EL (cell line): ENCODE results near the gene TTC14.
"Not testable (repeated sequence)": the region's sequence is repeated elsewhere in the genome, so short reads cannot be mapped to it uniquely, and the experiment has no call there.

ENCODE experiments used
- DNase-seq: peaks from one replicate; pipeline ENCODE4 v3.0.0-alpha.2; 2016

The TTC14 gene, protein sequence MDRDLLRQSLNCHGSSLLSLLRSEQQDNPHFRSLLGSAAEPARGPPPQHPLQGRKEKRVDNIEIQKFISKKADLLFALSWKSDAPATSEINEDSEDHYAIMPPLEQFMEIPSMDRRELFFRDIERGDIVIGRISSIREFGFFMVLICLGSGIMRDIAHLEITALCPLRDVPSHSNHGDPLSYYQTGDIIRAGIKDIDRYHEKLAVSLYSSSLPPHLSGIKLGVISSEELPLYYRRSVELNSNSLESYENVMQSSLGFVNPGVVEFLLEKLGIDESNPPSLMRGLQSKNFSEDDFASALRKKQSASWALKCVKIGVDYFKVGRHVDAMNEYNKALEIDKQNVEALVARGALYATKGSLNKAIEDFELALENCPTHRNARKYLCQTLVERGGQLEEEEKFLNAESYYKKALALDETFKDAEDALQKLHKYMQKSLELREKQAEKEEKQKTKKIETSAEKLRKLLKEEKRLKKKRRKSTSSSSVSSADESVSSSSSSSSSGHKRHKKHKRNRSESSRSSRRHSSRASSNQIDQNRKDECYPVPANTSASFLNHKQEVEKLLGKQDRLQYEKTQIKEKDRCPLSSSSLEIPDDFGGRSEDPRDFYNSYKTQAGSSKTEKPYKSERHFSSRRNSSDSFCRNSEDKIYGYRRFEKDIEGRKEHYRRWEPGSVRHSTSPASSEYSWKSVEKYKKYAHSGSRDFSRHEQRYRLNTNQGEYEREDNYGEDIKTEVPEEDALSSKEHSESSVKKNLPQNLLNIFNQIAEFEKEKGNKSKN

DNA sequence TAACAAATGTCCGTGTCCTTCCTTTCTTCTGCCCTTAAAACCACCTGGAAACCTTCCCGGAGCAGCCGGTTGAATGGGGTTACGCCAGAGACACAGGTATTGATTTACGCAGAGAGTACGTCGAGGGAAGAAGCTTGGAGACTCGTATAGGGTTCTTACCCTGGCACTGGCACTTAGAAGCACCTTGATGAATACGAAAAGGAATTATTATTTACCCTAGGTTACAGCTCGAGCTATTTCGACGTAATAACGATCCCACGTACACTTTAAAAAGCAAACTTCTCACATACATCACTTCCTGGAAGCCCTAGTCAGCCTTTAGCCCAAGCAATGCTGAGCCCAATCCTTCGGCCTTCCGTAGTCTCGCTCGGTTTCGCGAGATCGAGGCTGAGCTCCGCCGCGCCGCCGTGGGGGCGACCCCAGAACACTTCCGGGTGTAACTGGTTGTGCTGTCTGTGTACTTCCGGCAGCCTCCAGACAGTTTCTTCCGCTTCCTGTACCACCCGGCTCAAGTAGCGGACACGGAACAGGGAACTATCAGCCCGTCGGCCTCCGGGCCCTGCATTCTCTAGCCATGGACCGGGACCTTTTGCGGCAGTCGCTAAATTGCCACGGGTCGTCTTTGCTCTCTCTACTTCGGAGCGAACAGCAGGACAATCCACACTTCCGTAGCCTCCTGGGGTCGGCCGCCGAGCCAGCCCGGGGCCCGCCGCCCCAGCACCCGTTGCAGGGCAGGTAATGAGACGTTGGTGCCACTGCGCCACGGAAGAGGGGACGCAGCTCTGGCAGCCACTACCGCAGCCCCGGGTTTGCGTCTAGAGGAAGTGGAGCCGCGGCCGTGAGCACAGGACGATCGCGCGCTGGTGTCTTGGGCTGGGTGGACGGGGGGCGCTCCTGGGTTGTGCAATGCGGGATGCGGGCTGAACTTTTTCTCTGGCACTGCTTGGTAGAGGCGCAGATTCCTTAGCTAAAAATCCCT lies at the start of gene TTC14:
Gene TTC14 (plus strand): TSS at position 476 of the 979 bp plus-strand sequence. CDS start 99 bp downstream, at position 575.
- DNase-seq, result peak; percentile 96

DNA sequence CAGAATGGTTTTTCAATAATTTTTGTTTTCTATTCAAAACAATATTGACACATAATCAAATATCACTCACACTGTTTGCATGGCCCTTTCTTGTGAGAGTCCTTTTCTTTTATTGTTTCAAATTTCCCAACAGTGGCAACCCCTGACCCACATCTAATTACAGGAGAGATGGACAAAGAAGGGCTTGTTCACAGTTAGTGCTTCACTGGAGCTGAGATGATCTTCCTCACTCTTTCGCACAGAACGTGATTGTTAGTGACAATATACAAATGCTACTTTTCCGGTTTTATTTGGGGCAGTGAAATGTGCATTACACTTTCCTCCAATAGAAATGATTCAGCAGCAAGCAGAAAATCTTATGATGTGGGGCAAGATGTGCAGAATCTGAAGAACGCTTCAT lies 38.6 kb upstream of the TTC14 start:
- DNase-seq, result no peak

DNA sequence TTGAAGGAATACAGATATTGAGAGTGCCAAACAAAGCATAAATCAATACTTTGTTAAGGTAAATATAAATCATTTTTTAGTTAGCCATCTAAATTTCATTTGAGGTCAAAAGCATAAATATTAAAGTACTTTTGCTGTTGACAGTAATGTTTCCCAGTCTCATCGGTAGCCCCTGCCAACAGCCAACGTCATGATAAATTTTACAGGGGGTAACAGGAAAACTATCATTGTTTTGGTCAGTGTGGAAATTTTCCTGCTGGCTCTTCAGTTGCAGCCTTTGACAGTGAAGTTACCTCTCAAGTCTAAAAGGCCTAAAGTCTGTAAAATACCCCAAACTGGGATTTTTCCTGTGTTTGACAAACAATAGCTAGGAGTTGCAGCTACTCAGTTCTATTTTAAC lies 37.3 kb upstream of the TTC14 start:
- no peak for DNase-seq

GRCh38 chr3:180570238-180570637 lies 31.7 kb upstream of the TTC14 start:
- no peak for DNase-seq

- DNase-seq, result peak; percentile 2
Observed at GRCh38 chr3:180571831-180572598, 29.9 kb upstream of the TTC14 start.

DNA sequence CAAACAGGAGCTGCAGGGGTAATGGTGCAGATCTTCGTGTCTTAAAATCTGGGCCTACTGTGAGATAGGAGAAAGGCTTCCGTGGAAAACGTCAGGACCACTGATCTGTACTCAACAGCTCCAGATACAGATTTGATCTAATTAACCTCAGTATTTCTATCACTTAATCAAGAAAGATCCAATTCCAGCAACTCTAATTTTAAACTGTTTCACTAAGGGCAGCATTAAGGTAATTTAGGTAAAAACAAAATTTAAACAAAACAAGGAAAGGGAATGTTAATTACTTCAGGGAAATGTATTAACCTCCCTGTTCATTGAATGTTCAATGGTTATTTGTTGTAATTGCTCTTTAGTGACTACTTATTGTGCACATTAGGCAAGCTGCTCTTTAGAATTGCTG lies 26.4 kb upstream of the TTC14 start:
- no peak for DNase-seq

- no peak for DNase-seq
Observed at GRCh38 chr3:180580934-180581333, 21.0 kb upstream of the TTC14 start.

DNA sequence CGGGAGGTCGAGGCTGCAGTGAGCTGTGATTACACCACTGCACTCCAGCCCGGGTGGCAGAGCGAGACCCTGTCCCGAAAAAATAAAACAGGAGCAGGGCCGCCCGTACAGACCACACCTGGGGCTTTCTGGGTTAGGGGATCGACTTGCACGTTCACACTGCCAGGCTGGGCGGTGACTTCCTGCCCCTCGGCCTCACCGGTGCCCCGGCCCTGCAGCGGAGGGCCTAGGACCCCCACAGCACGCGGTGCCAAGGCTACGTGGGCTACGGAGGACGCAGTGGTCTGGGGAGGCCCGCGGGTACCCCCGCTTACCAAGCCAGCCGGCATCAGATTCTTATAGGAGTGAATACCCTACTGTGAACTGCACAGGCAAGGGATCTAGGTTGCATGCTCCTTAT lies 11.6 kb upstream of the TTC14 start:
- DNase-seq, result no peak

DNA sequence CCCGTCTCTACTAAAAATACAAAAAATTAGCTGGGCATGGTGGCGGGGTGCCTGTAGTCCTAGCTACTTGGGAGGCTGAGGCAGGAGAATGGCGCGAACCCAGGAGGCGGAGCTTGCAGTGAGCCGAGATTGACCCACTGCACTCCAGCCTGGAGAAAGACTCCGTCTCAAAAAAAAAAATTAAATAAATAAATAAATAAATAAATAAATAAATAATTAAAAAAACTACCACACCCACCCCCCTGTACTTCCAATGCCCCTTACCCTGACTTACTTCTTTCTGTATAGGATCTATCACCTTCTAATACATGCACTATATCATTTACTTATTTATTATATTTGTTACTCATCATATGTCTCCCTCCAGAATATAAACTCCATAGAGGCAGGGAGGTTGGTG lies 8.3 kb upstream of the TTC14 start:
- not testable (repeated sequence) for DNase-seq

GRCh38 chr3:180594631-180595558 lies 7.1 kb upstream of the TTC14 start:
- peak; percentile 36 for DNase-seq

DNA sequence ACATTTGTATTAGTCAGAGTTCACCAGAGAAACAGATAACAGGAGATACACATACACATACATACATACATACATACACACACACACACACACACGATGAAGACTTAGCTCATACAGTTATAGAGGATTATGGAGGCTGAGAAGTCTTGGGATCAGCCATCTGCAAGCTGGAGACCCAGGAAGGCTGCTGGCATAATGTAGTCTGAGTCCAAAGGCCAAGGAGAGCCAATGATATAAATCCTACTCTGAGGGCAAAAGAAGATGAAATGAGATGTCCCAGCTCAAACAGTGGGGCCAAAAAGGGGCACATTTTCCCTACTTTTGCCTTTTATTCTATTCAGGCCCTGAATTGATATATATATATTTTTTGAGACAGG lies 6.4 kb upstream of the TTC14 start:
- DNase-seq, result no peak

DNA sequence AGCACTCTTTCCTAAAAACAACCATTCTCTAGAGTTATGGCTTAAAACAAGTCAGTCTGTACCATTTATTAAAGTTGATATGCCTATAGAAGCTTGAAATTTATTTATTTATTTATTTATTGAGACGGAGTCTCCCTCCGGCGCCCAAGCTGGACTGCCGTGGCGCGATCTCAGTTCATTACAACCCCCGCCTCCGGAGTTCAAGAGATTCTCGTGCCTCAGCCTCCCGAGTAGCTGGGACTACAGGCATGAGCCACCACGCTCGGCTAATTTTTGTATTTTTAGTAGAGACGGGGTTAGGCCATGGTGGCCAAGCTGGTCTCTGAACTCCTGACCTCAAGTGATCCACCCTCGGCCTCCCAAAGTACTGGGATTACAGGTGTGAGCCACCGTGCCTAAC lies 1.5 kb upstream of the TTC14 start:
- DNase-seq, result no peak

- DNase-seq, result no peak
Observed at GRCh38 chr3:180611006-180611405, 9.0 kb downstream of the TTC14 start.

GRCh38 chr3:180612364-180612763 lies 10.4 kb downstream of the TTC14 start:
- no peak for DNase-seq

DNA sequence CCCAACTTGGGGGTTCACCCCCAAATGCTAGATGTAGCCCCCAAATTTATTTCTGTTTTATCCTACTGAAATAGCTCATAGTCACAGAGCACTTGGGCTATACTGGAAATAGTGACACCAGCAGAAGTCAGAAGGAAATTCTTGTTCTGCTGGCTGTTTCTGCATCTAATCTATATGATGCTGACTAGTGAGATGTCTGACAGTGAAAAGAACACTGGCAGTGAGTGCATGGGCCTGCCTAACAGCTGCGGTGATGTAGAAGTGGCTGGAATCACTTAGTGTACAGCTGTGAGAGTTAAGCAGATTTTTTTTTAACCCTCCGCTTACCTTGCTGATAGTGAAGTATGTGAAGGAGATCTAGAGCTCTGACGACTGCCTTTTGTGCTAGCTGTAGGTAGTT lies 14.0 kb downstream of the TTC14 start:
- no peak for DNase-seq

DNA sequence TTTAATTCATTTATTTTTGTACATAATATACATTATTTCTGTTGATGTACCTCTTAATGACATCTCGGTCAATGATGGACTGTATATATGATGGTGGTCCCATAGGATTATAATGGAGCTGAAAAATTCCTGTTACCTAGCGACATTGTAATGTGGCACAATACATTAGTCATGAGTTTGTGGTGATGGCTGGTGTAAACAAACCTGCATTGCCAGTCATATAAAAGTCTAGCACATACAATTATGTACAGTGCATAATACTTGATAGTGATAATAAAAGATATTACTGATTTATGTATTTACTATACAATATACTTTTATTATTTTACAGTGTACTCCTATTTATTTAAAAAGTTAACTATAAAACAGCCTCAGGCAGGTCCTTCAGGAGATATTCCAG lies 15.1 kb downstream of the TTC14 start:
- DNase-seq, result no peak

DNA sequence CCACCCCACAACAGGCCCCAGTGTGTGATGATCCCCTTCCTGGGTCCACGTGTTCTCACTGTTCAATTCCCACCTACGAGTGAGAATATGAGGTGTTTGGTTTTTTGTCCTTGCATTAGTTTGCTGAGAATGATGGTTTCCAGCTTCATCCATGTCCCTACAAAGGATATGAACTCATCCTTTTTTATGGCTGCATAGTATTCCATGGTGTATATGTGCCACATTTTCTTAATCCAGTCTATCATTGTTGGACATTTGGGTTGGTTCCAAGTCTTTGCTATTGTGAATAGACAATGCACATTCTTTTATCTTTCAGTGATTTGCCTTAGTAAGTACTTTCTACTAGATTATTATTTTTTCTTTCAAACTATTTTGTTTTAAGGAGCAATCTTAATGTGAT lies 16.6 kb downstream of the TTC14 start:
- DNase-seq, result not testable (repeated sequence)

DNA sequence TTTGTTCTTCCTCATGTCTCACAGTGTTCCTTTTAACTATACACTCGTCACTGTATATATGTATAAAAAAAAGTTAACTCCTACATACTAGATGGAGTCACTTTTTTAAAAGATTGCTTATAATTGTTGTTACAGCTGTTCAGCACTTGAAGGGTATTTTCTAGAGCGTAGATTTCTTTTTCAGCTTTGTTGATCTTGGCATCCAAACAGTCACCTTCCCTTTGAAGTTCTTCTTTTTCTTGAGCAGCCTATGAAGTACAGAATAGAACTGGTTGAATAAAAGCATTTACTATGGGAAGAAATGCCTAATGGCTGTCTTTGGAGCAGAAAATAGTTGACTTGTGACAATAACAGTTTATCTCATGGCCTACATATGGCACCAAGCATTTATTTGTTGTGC lies 17.8 kb downstream of the TTC14 start:
- DNase-seq, result no peak

DNA sequence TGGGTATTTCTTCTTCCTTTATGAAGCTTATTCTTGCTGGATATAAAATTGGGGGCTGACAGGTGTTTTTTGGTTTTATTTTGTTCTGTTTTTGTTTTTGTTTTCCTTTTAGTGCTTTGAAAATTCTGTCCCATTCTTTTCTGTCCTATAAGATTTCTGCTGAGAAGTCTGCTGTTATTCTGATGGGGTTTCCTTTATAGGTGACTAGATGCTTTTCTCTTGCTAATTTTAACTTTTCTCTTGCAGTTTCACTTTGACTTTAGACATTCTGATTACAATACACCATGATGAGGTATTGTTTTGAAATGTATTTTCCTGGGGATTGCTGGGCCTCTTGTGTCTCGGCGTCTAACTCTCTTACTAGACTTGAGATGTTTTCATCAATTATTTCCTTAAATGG lies 22.8 kb downstream of the TTC14 start:
- no peak for DNase-seq

- no peak for DNase-seq
Observed at GRCh38 chr3:180626844-180627243, 24.9 kb downstream of the TTC14 start.

GRCh38 chr3:180630371-180630770 lies 28.4 kb downstream of the TTC14 start:
- no peak for DNase-seq
